HG02571 (cell line): ENCODE measurements around the gene TIMM8B.
A peak's percentile ranks its signal among the peaks of the same experiment; 100 is the strongest.
"Not testable (repeated sequence)": the region's sequence is repeated elsewhere in the genome, so short reads cannot be mapped to it uniquely, and the experiment has no call there.

Source experiments
- ATAC-seq: cut with Tn5 transposase; IDR thresholded peaks from one replicate; pipeline ENCODE4 v1.9.1; 2021; ENCODE audit warnings: mild to moderate bottlenecking, moderate library complexity; ENCODE audit not compliant: unreplicated experiment

Gene TIMM8B

DNA sequence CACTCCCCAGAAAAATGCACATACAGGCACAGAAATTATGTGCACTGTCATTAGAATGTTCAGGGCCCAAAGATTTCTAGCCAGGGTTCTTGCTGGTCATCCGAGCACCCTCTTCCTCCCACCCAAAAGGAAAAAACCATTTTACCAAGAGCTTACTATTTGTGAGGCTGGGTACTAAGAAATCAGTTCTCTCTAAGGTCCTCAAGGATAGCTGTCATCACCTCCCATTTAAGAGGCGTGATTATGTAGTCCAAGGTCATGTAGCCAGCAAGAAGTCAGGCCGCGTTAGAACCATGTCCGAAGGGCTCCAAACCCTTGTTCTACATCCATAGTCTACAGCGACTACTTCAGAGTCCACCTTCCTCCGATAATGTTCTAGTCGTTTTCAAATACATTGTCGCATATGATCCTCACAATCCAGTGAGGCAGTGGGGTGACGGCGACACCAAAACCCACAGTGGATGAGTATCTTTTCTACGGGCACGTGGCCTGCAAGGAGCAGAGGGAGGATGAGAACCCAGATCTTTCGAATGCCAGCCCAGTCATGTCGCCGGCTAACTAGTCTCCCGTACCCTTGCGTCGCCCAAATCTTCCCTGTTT lies 634 bp downstream of the TIMM8B start:
- peak; percentile 32 for ATAC-seq

DNA sequence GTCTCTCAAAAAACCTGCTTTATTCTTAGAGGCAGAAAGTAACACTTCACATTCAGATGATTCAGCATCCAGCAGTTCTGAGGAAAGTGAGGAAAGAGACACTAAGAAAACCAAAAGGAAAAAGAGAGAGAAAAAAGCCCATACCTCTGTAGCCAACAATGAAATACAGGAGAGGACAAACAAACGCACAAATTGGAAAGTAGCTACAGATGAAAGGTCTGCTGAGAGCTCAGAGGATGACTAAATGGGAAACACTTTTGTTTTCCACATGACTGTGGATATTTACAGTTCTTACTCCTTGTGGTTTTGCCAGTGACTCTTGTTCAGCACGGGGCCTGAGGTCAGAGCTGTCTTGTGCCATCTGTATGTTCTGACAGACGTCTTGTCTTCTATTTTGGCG lies 3.8 kb downstream of the TIMM8B start:
- ATAC-seq = no peak

DNA sequence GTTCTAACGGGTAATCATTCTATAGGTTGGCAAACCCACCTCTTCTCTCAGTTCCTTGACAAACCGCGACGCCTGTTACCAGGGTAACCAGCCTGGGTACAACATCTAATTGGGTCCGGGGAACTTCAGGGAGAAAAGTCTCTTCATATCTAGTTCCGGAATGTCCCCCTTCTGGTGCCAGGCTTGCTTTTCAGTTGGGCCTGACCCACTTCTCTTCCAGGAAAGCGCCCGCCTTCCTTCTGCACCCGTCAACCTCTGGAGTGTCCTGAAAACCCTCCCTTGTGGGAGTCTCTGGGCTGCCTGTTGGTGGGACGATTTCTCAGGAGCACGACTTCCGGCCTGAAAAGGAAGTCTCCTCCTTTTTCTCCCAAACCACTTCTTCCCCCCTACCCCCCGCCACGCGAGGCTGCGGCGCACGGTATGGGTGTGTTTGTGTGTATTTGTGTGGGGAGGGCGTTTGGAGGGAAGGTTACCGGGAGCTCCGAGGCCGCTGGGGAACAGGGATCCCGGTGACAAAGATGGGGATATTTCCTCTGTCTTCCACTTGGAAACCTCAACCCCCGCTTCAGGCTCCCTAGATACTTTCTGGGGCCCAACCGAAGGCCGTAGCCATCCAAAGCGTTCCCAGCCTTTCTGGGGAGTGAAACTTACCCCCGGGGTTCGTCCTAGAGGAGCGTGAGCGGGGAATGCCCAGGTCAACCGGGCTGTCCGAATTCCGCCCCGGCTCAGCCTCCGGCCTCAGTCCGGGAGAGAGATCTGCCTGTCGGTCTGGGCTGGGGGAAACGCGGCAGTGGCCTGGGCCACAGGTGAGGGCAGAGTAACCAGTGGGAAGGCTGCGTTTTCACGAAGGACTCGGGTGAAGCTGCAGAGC lies 12.4 kb downstream of the TIMM8B start, which contains the start of the genes NKAPD1 and PIH1D2:
Gene NKAPD1, plus strand, starts transcription at position 359 of the 871 bp plus-strand sequence. CDS start 1,276 bp downstream, outside the sequence.
Gene PIH1D2, minus strand, starts transcription at position 77 of the 871 bp plus-strand sequence. CDS start 843 bp downstream, outside the sequence.
- peak; percentile 80 for ATAC-seq

DNA sequence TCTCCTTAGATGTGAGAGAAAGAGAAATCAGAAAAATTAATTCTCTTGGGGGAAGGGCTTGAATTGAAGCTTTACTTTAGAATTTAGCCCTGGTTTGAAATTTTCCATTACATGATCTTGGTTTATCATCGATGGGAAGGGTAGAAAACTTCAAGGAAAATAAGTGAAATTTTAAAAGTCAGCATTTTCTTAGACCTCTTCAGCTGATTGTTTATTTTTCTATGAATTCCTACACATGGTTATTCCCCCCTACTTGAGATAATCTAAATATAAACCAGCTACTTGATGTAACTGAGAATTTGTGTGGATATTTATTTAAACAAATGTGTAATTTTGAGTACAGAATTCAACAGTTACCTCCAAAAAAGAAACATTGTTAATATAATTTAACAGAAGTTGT lies 23.6 kb downstream of the TIMM8B start:
- ATAC-seq = no peak

DNA sequence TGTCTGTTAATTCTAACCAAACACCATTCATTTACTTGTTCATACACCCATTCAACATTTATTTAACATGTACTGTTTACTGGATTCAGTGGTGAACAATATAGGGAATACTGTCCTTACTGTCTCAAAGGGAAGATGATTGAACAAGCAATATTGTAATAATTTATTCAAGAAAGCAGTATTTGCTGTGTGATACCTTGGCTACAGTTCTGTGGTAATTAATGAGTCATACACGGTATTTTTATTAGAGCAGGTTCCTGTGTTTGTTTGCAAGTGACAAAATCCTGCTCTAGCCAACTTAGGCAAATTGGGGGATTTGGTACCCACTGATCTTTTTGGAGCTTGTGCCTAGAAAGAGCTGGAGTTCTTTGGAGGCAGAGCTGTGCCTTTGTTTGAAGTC lies 28.5 kb downstream of the TIMM8B start:
- ATAC-seq = no peak

DNA sequence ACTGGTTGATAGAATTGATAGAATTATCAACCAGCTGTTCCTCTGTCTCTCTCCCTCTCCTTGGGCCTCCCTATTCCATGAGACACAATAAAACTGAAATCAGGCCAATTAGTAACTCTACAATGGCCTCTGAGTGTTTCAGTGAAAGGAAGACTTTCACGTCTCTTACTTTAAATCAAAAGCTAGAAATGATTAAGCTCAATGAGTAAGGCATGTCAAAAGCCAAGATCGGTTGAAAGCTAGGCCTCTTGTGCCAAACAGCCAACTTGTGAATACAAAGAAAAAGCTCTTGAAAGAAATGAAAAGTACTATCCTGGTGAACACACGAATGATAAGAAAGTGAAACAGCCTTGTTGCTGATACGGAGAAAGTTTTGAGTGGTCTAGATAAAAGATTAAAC lies 29.4 kb downstream of the TIMM8B start:
- no peak for ATAC-seq

DNA sequence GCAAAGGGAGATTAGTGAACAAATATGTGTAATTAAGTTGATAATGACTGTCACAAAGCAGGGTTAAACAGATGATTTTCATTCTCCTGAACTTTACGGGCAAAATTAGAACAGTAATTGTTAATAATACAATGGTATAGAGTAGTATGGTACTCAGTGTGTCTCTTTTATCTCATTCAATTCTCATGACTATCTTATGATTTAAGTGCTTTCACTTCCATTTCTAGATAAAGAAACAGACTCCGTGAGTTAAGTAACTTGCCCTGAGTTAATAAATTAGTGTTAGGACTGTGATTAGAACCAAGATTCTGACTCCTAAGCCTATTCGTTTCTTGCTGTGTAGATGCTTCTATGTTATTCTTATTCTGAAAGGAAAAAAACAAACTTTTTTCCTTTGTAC lies 34.8 kb downstream of the TIMM8B start:
- no peak for ATAC-seq

DNA sequence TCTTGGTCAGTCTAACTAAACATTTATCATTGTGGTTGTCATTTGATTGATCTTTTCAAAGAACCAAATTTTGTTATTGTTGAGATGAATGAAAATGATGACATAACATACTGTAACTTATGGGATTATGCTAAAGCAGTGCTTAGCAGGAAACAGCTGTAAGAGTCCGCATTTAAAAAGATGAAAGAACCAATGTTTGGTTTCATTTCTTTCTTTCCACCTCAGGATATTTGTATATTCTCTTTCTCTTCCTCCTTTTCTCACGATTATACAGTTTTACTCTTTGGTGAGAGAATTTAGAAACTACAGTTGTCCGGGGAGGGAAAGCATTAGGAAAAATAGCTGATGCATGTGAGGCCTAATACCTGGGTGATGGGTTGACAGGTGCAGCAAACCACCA lies 35.8 kb downstream of the TIMM8B start:
- ATAC-seq = peak; percentile 94

DNA sequence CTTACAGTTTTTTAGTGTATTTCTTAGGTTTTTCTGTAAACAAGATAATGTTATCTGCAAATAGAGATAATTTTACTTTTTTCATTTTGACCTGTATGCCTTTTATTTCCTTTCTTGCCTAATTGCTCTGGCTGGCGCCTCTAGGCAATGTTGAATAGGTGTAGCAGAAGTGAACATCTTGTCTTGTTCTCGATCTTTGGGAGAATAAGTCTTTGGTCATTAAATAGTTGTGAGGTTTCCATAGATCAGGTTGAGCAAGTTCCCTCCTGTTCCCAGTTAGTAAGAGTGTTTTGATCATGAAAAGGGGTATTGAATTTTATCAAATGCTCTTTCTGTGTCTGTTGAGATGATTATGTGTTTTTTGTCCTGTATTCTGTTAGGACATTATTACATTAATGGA lies 36.8 kb downstream of the TIMM8B start:
- no peak for ATAC-seq

DNA sequence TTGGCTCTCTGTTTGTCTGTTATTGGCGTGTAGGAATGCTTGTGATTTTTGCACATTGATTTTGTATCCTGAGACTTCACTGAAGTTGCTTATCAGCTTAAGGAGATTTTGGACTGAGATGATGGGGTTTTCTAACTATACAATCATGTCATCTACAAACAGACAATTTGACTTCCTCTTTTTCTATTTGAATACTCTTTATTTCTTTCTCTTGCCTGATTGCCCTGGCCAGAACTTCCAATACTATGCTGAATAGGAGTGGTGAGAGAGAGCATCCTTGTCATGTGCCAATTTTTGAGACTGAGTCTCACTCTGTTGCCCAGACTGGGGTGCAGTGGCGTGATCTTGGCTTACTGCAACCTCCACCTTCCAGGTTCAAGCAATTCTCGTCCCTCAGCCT lies 38.3 kb downstream of the TIMM8B start:
- ATAC-seq = not testable (repeated sequence)

DNA sequence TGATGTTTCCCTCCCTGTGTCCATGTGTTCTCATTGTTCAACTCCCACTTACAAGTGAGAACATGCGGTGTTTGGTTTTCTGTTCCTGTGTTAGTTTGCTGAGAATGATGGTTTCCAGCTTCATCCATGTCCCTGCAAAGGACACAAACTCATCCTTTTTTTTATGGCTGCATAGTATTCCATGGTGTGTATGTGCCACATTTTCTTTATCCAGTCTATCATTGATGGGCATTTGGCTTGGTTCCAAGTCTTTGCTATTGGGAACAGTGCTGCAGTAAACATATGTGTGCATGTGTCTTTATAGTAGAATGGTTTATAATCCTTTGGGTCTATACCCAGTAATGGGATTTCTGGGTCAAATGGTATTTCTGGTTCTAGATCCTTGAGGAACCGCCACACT lies 39.9 kb downstream of the TIMM8B start:
- not testable (repeated sequence) for ATAC-seq

DNA sequence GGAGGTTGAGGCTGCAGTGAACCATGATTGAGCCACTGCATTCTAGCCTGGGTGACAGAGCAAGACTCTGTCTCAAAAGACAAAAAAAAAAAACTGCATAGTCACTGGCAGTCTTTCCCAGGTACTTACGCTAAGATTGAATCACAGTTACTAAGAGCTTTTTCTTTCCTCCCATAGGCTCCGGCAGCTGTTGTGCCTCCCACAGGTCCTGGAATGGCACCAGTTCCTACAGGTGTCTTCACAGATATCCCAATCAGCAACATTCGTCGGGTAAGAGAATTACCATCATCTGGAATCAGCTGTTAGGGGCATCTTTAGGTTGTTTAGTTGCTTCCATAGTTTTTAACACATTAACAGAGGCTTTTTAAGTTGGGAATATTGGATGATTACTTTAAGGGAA lies 41.6 kb downstream of the TIMM8B start:
- ATAC-seq = no peak

DNA sequence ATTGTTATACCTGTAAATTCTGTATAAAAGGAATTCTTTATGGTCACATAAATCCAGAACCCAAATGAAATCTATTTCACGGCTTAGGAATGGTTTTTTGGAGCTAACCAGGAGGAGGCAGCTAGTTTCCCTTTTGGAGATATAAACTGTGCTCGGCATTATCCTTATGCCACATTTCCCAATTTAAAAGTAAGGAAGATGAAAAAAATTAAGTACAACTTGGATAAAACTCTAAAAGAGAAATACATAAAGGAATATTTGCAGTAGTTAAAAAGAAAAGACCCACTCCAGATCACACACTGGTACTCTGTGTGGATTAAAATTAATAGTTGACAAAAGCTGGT lies 43.6 kb downstream of the TIMM8B start:
- no peak for ATAC-seq

DNA sequence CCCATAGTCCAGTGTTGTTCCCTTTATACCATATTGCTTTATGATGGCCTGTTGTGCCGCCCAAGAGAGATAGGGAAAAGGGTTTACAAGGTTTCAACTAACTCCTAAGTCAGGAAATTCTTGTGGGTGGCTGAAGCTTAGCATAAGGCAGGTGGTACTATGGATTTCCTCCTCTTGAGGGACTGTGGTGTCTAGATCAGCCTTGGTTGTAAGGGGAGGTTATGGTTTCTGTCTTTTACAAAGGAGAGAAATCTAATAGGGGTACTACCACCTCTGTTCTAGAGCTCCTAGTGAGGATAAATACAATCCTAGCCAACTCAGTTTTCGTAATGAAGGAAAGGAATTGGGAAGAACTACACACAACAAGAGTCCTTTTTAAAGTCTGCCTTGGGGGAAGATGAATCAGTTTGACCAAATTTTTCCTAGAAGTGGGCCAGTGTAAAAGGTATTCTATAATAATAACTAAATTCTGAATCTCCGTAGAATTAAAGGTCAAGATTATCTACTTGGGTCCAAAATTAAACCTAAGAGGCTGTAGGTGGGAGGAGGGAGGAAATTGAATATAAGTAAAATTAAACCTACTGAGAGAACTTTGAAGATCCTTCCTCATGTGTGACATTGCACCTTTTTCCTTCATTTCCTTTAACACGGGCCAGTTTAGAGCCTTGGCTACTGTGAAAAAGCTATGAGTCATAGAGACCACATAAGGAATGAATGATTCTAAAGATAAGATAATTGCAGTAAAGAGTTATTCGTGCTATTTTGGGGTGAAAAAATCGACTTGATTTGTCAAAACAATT lies 44.2 kb downstream of the TIMM8B start:
- no peak for ATAC-seq

DNA sequence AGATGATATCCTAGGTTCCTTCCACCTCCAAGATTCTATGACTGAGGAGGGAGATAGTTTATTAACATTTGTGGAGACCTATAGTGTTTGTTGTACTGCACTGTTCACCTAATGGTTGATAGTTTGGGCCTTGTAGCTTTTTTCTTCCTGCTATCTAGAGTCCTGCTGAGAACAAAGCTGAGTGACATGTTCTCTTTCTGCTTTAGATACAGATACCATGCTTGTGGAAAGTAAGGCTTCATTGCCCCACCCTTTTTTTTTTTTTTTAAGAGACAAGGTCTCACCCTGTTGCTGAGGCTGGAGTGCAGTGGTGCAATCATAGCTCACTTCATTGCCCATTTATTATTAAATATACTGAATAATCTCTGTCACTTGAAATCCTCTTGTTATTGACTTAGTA lies 49.0 kb downstream of the TIMM8B start:
- ATAC-seq = no peak
